AG09309 (cell line): ENCODE measurements around the gene DNTT.

Source experiments
- DNase-seq: peaks from one replicate; pipeline ENCODE4 v3.0.0-alpha.2; 2010; ENCODE audit warnings: low read depth
- H3K4me3 ChIP-seq: 2 replicates; pipeline ENCODE4 v1.5.1; 2011; ENCODE audit warnings: mild to moderate bottlenecking, low read depth, low read length, moderate library complexity; ENCODE audit not compliant: control insufficient read depth
- TF ChIP-seq, protein P1 (sequence below): IDR thresholded peaks from 2 replicates; pipeline ENCODE4 v1.5.1; 2011; ENCODE audit warnings: mild to moderate bottlenecking, low read depth, low read length, inconsistent platforms; ENCODE audit not compliant: insufficient read depth, control insufficient read depth; ENCODE audit errors: missing control alignments

The DNTT gene

DNA sequence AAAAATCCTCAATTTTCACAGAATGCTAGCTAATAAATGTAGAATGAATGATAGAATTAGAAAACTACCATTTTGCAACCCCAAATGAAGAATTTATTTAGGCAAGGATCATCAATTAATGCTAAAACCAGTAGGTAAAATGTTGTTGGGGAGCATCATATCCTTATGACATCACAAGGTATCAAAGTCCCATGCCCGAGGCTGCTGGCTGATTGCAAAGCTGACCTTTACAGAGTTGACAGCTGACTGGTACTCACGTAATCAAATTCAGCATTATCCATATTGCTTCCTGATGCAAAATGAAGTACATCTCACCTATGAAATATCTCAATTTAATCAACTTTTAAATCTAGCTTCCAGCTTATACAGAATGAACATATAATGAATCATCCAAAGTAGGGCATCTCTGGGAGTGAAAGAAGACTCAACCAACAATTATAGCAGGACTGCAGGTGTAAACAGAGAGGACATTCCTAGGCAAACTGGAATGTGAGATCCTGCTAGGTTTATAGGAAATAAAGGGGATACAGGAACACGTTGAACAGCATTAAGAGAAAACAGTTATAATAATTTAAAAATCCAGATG is 22.7 kb upstream of the DNTT start:
- no peak overlapping the region for H3K4me3 ChIP-seq
- TF ChIP-seq, protein P1, sequence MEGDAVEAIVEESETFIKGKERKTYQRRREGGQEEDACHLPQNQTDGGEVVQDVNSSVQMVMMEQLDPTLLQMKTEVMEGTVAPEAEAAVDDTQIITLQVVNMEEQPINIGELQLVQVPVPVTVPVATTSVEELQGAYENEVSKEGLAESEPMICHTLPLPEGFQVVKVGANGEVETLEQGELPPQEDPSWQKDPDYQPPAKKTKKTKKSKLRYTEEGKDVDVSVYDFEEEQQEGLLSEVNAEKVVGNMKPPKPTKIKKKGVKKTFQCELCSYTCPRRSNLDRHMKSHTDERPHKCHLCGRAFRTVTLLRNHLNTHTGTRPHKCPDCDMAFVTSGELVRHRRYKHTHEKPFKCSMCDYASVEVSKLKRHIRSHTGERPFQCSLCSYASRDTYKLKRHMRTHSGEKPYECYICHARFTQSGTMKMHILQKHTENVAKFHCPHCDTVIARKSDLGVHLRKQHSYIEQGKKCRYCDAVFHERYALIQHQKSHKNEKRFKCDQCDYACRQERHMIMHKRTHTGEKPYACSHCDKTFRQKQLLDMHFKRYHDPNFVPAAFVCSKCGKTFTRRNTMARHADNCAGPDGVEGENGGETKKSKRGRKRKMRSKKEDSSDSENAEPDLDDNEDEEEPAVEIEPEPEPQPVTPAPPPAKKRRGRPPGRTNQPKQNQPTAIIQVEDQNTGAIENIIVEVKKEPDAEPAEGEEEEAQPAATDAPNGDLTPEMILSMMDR: no peak
- DNase-seq: no peak

GRCh38 chr10:96283351-96283750 is 20.9 kb upstream of the DNTT start:
- no peak overlapping the region for H3K4me3 ChIP-seq
- no peak for DNase-seq
- TF ChIP-seq, protein P1: no peak

DNA sequence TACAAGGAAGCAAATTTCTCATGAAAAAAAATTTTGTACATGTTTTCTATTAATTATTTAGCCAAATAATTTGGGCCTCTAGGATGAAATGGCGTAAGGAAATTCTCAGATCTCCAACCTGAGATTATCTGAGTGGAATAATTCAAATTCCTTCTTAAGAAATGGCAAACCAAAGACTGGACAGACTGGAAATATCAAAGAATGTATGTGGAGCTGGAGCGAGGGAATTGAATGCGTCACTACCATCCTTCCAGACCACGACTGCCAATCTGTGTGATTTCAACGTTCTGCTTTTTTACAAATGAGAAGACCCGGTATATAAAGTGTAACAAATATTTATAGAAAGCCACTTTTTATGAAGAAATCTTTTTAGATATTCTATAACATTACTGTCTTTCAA is 20.5 kb upstream of the DNTT start:
- DNase-seq: no peak
- TF ChIP-seq, protein P1: no peak
- no peak overlapping the region for H3K4me3 ChIP-seq

- H3K4me3 ChIP-seq: no peak overlapping the region
- TF ChIP-seq, protein P1: no peak
- DNase-seq: no peak
These were observed 18.9 kb upstream of the DNTT start for GRCh38 chr10:96285331-96285752.

DNA sequence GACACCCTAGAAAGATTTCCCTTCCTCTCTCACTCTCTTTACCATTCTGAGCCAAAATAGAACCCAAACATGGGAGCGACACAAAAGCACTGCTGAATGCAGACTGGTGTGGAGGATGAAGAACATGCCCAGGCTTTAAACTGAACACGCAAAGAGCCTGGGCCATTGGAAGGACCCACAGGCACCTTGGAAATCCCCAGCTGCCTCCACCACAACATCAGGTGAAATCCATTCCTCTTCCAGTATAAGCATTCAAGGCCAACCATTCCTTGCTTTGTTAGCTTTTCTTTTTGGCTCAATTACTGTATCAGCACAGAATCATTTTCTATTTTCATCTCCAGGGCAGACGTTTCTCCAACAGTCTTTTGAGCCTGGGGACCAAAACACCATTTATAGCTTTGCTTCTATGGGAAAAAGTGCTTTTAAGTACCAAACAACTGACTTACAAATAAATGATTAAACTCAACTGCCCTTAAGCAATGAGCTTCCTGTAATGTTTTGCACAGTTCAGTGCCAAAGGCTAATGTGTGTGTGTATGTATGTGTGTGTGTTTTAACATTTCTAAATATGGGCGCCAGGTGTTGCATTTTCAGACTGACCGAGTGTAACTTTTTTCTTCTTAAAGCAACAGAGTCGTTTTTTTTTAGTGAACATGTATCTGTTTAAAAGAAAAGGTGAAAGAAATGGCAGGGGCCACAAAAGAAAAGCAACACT is 16.7 kb upstream of the DNTT start:
- DNase-seq: no peak
- TF ChIP-seq, protein P1: no peak
- no peak overlapping the region for H3K4me3 ChIP-seq

DNA sequence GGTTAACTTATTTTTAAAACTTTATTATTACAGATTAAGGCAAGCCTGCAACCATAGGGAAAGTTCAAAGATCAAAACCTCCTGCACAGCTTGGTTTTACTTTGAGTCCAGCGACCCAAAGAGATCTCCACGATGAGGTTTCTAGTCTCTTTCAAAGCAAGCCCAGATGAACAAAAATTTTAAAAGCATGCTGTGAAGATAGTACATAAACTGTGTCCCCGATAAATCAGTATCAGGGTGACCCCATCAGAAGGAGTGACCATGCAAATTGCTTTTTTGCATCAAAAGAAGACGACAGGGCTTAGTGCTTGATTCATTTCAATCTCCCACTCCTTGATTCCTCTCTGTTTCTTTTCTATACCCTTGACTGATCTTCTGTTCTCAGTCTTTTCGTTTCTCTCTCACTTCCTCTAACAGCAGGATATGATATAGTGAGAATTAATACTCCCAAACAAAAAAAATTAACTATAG is 16.0 kb upstream of the DNTT start:
- no peak overlapping the region for H3K4me3 ChIP-seq
- DNase-seq: no peak

More for the DNA sequence above, 16.0 kb upstream of the DNTT start:
- TF ChIP-seq, protein P1: no peak
